ENCODE results near the gene RCAN2.

The RCAN2 gene

DNA sequence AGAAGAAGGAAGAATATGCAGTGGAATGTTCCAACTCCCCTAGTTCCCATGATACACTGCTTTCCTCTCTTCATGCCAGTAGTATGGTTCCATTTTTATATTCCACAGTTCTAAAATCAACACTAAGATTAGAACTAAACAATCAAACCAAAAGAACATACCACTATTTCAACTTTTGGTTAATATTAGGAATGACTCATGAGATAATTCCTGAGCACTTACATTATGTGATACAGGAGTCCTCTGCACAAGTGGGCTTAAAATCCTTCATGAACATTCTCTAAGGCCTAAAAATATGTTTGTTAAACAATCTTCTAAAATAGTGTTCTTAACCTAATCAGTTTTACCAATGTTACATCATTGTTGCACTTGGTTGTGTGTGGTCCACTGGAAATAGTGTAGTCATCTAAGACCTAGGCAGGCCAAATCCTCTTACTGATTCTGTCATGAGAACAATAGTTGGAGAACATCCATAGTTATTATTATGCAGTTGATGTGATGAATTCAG, 30.3 kb upstream of the RCAN2 start:
- no peak for TF ChIP-seq CTCF (IDR thresholded peaks at IDR 0.05; ENCODE audit: low read depth, low read length)
- no peak overlapping the region for H3K4me3 ChIP-seq (ENCODE audit: low read depth, low read length)

GRCh38 chr6:46517202-46517601, 26.0 kb upstream of the RCAN2 start:
- TF ChIP-seq CTCF (IDR thresholded peaks at IDR 0.05; ENCODE audit: low read depth, low read length), result no peak
- H3K4me3 ChIP-seq (ENCODE audit: low read depth, low read length), result no peak overlapping the region

- no peak for TF ChIP-seq CTCF (IDR thresholded peaks at IDR 0.05; ENCODE audit: low read depth, low read length)
- no peak overlapping the region for H3K4me3 ChIP-seq (ENCODE audit: low read depth, low read length)
Observed at GRCh38 chr6:46513533-46513932, 22.3 kb upstream of the RCAN2 start.

- no peak for TF ChIP-seq CTCF (IDR thresholded peaks at IDR 0.05; ENCODE audit: low read depth, low read length)
- H3K4me3 ChIP-seq (ENCODE audit: low read depth, low read length), result no peak overlapping the region
Observed at GRCh38 chr6:46511320-46511719, 20.1 kb upstream of the RCAN2 start.

GRCh38 chr6:46510651-46511050, 19.4 kb upstream of the RCAN2 start:
- no peak for TF ChIP-seq CTCF (IDR thresholded peaks at IDR 0.05; ENCODE audit: low read depth, low read length)
- H3K4me3 ChIP-seq (ENCODE audit: low read depth, low read length), result no peak overlapping the region

- no peak for TF ChIP-seq CTCF (IDR thresholded peaks at IDR 0.05; ENCODE audit: low read depth, low read length)
- H3K4me3 ChIP-seq (ENCODE audit: low read depth, low read length), result no peak overlapping the region
Observed at GRCh38 chr6:46509981-46510510, 18.8 kb upstream of the RCAN2 start.

GRCh38 chr6:46509063-46509462, 17.8 kb upstream of the RCAN2 start:
- H3K4me3 ChIP-seq (ENCODE audit: low read depth, low read length), result no peak overlapping the region
- no peak for TF ChIP-seq CTCF (IDR thresholded peaks at IDR 0.05; ENCODE audit: low read depth, low read length)
